Gastroesophageal sphincter (tissue), 4 donors: ENCODE data around the gene GFOD2. TPM values are rescaled to one million over a fixed set of nuclear protein-coding genes. Genes with fewer than 3 reads are reported as not detected.

Experiments used
- ATAC-seq: fragments of 150-250 bp; one replicate; pipeline ENCODE4 v1.9.1; 2016; ENCODE audit warnings: mild to moderate bottlenecking, moderate library complexity
- H3K27ac ChIP-seq, 4 donors: fragments of 200-600 bp; sonication (generic) in 3 of 4; 1 replicate in 3 of 4; 2 replicates in 1 of 4; pipeline ENCODE4 v1.5.1; 2016 to 2019
- H3K27me3 ChIP-seq: fragments of 200-600 bp; sonication (generic); one replicate; pipeline ENCODE4 v1.5.1; 2019
- H3K36me3 ChIP-seq, 2 donors: fragments of 200-600 bp; sonication (generic); one replicate each; pipeline ENCODE4 v1.5.1; 2019; ENCODE audit warnings: control low read depth in 1 of 2
- H3K4me1 ChIP-seq, 3 donors: fragments of 200-600 bp; sonication (generic); 1 replicate in 2 of 3; 2 replicates in 1 of 3; pipeline ENCODE4 v1.5.1; 2016 to 2019; ENCODE audit warnings: control low read depth in 2 of 3
- H3K4me3 ChIP-seq, 2 donors: fragments of 200-600 bp; sonication (generic); one replicate each; pipeline ENCODE4 v1.5.1; 2019; ENCODE audit warnings: mild to moderate bottlenecking in 1 of 2, moderate library complexity in 1 of 2
- H3K9me3 ChIP-seq, 3 donors: fragments of 200-600 bp; sonication (generic); one replicate each; pipeline ENCODE4 v1.5.1; 2017 to 2019; ENCODE audit warnings: control low read depth in 2 of 3
- EP300 ChIP-seq: sonication (generic); formaldehyde crosslinking; IDR thresholded peaks from one replicate; pipeline ENCODE4 v1.6.1; 2017; ENCODE audit warnings: antibody characterized with exemption, mild to moderate bottlenecking
- POLR2A ChIP-seq, 2 donors: fragments of 450-650 bp; IDR thresholded peaks; one replicate each; pipeline ENCODE4 v1.6.1; 2017; ENCODE audit warnings: antibody characterized with exemption in 2 of 2, mild to moderate bottlenecking in 2 of 2, moderate library complexity in 1 of 2
- POLR2AphosphoS5 ChIP-seq: sonication (generic); formaldehyde crosslinking; IDR thresholded peaks from one replicate; pipeline ENCODE4 v1.6.1; 2017; ENCODE audit warnings: antibody characterized with exemption
- WGBS, 2 donors: methylation state at CpG; one replicate each; pipeline ENCODE4 v1.1.5; 2018; ENCODE audit warnings: low coverage in 1 of 2; 5-methylcytosine and 5-hydroxymethylcytosine counted together
- total RNA-seq, 4 donors: library from RNA; depleted of rRNA; stranded (reverse); fragments of >200 nt; gene quantifications; one replicate each; pipeline ENCODE4 v1.1.0, GENCODE V29; 2016
- TF ChIP-seq, protein P1 (sequence below), 4 experiments: fragments of 200-600 bp in 2 of 4; fragments of 450-650 bp in 2 of 4; sonication (generic) in 1 of 4; IDR thresholded peaks; one replicate each; pipeline ENCODE4 v1.5.1; 2017 to 2019; ENCODE audit warnings: antibody characterized with exemption in 4 of 4, mild to moderate bottlenecking in 2 of 4, moderate library complexity in 2 of 4

The GFOD2 gene
- total RNA-seq, 4 donors from 2014 or later: 16.3 to 24.9 (median 20.1) TPM

DNA sequence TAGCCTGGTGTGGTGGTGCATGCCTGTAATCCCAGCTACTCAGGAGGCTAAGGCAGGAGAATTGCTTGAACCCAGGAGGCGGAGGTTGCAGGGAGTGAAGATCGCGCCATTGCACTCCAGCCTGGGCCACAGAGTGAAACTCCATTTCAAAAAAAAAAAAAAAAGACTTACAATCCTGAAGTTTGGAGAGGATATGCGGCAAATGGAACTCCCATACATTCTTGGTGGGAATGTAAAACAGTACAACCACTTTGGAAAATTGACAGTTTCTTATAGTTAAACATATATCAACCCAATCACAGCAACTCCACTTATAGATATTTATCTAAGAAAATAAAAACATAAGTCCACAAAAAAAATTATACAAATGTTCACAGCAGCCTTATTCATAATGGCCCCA is 11.9 kb downstream of the GFOD2 start:
- H3K9me3 ChIP-seq: no peaks in the 10 kb centered on the region
- no peak overlapping the region for H3K27ac ChIP-seq
- no peaks in the 10 kb centered on the region for H3K36me3 ChIP-seq
- TF ChIP-seq EP300 (no peak), POLR2A (IDR thresholded peaks at IDR 0.05) (no peak), POLR2AphosphoS5 (no peak)
- TF ChIP-seq, protein P1, sequence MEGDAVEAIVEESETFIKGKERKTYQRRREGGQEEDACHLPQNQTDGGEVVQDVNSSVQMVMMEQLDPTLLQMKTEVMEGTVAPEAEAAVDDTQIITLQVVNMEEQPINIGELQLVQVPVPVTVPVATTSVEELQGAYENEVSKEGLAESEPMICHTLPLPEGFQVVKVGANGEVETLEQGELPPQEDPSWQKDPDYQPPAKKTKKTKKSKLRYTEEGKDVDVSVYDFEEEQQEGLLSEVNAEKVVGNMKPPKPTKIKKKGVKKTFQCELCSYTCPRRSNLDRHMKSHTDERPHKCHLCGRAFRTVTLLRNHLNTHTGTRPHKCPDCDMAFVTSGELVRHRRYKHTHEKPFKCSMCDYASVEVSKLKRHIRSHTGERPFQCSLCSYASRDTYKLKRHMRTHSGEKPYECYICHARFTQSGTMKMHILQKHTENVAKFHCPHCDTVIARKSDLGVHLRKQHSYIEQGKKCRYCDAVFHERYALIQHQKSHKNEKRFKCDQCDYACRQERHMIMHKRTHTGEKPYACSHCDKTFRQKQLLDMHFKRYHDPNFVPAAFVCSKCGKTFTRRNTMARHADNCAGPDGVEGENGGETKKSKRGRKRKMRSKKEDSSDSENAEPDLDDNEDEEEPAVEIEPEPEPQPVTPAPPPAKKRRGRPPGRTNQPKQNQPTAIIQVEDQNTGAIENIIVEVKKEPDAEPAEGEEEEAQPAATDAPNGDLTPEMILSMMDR (IDR thresholded peaks at IDR 0.05): no peak
- WGBS, 2 donors: 100% methylated on average over 2 to 4 of the region's 4 CpGs
- no peaks in the 10 kb centered on the region for H3K4me1 ChIP-seq
- no peaks in the 10 kb centered on the region for H3K27me3 ChIP-seq
- ATAC-seq: no peak
- H3K4me3 ChIP-seq: no peak overlapping the region

DNA sequence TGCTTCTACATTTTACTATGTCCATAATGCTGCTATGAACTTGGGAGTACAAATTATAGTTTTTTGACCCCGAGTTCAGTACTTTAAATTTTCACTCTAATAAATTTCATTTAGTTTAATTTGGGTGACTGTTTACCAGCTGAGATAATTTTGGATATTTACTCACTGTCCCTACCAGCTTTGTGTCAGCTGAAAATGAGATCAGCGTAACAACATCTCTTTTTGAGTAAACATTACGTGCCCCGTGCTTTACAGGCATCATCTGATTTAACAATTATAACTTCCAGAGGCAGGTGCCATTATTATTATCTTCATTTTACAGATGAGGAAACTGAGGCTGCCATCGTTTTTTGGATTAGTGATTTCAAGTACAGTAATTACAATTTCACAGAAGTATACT is 15.0 kb downstream of the GFOD2 start:
- peaks cover 0 to 6% (median 0%) of the 10 kb centered on the region in 3 donors for H3K9me3 ChIP-seq
- 92 to 93% methylated on average over 5 of the region's 5 CpGs for WGBS, 2 donors
- peaks cover 0 to 8% of the 10 kb centered on the region in 2 donors for H3K36me3 ChIP-seq
- ATAC-seq: no peak
- H3K4me3 ChIP-seq: no peak overlapping the region
- H3K27me3 ChIP-seq: no peaks in the 10 kb centered on the region
- no peaks in the 10 kb centered on the region for H3K4me1 ChIP-seq
- H3K27ac ChIP-seq: no peak overlapping the region
- TF ChIP-seq EP300 (no peak), POLR2AphosphoS5 (no peak), POLR2A (IDR thresholded peaks at IDR 0.05) (no peak)
- TF ChIP-seq, protein P1 (IDR thresholded peaks at IDR 0.05): no peak

- peaks cover 0 to 11% of the 10 kb centered on the region in 2 donors for H3K36me3 ChIP-seq
- H3K4me3 ChIP-seq: no peak overlapping the region
- peaks cover 0 to 8% (median 0%) of the 10 kb centered on the region in 3 donors for H3K9me3 ChIP-seq
- ATAC-seq: no peak
- 61 to 92% methylated on average over 1 to 2 of the region's 2 CpGs for WGBS, 2 donors
- H3K4me1 ChIP-seq: no peaks in the 10 kb centered on the region
- TF ChIP-seq EP300: no peak
- TF ChIP-seq POLR2A (IDR thresholded peaks at IDR 0.05): no peak
- no peak for TF ChIP-seq POLR2AphosphoS5
- TF ChIP-seq, protein P1 (IDR thresholded peaks at IDR 0.05): no peak
- no peak overlapping the region for H3K27ac ChIP-seq
- no peaks in the 10 kb centered on the region for H3K27me3 ChIP-seq
Measured at GRCh38 chr16:67703626-67704025, 15.5 kb downstream of the GFOD2 start.

DNA sequence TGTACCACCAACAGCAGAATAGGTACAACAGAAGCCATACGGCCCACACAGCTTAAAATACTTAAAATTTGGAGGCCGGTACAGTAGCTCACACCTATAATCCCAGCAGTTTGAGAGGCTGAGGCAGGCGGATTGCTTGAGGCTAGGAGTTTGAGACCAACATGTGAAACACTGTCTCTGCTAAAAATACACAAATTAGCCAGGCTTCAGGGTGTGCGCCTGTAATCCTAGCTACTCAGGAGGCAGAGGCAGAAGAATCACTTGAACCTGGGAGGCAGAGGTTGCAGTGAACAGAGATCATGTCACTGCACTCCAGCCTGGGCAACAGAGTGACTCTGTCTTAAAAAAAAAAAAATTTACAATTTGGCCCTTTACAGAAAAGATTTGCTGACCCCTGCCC is 17.0 kb downstream of the GFOD2 start:
- WGBS, 2 donors: 81 to 100% methylated on average over 1 to 4 of the region's 4 CpGs
- TF ChIP-seq POLR2A (IDR thresholded peaks at IDR 0.05) (no peak), EP300 (no peak), POLR2AphosphoS5 (no peak)
- TF ChIP-seq, protein P1 (IDR thresholded peaks at IDR 0.05): no peak
- Histone ChIP-seq H3K9me3 (peaks cover 0 to 8% (median 0%) of the 10 kb centered on the region in 3 donors), H3K27ac (no peak overlapping the region), H3K36me3 (peaks cover 0 to 22% of the 10 kb centered on the region in 2 donors), H3K4me1 (no peaks in the 10 kb centered on the region), H3K4me3 (no peak overlapping the region), H3K27me3 (no peaks in the 10 kb centered on the region)
- ATAC-seq: no peak

GRCh38 chr16:67701420-67701819 is 17.7 kb downstream of the GFOD2 start:
- Histone ChIP-seq H3K4me1 (no peaks in the 10 kb centered on the region), H3K36me3 (peaks cover 0 to 22% of the 10 kb centered on the region in 2 donors), H3K27me3 (no peaks in the 10 kb centered on the region), H3K9me3 (peaks cover 0 to 8% (median 0%) of the 10 kb centered on the region in 3 donors), H3K27ac (no peak overlapping the region), H3K4me3 (no peak overlapping the region)
- 75 to 79% methylated on average over 1 of the region's 1 CpG for WGBS, 2 donors
- TF ChIP-seq EP300 (no peak), POLR2AphosphoS5 (no peak), POLR2A (IDR thresholded peaks at IDR 0.05) (no peak)
- TF ChIP-seq, protein P1 (IDR thresholded peaks at IDR 0.05): no peak
- ATAC-seq: no peak
